Measurements from ENCODE around the gene SPTLC2.
"Not testable (repeated sequence)": the region's sequence is repeated elsewhere in the genome, so short reads cannot be mapped to it uniquely, and the experiment has no call there.

DNA sequence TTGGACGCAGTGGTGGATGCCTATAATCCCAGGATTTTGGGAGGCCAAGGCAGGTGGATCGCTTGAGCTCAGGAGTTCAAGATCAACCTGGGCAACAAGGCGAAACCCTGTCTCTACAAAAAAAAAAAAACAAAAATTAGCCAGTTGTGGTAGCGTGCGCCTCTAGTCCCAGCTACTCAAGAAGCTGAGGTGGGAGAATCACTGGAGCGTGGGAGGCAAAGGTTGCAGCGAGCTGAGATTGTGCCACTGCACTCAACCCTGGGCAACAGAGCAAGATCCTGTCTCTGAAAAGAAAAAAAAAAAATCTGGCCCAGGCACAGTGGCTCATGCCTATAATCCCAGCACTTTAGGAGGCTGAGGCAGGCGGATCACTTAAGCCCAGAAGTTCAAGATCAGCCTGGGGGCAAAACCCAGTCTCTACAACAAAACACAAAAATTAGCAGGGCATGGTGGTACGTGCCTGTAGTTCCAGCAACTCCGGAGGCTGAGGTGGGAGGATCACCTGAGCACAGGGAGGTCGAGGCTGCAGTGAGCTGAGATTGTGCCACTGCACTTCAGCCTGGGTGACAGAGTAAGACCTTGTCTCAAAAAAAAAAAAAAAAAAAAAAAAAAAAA, 27.9 kb downstream of the SPTLC2 start:
- TF ChIP-seq ZNF565 (CRISPR knock-in tag; conservative IDR thresholded peaks at IDR 0.05; ENCODE audit: low read depth); POU6F1 (CRISPR knock-in tag; IDR thresholded peaks at IDR 0.05; ENCODE audit: borderline replicate concordance, low read depth); CREB5 (CRISPR knock-in tag; IDR thresholded peaks at IDR 0.05; ENCODE audit: low read depth): not testable (repeated sequence)
- TF ChIP-seq, protein P1, sequence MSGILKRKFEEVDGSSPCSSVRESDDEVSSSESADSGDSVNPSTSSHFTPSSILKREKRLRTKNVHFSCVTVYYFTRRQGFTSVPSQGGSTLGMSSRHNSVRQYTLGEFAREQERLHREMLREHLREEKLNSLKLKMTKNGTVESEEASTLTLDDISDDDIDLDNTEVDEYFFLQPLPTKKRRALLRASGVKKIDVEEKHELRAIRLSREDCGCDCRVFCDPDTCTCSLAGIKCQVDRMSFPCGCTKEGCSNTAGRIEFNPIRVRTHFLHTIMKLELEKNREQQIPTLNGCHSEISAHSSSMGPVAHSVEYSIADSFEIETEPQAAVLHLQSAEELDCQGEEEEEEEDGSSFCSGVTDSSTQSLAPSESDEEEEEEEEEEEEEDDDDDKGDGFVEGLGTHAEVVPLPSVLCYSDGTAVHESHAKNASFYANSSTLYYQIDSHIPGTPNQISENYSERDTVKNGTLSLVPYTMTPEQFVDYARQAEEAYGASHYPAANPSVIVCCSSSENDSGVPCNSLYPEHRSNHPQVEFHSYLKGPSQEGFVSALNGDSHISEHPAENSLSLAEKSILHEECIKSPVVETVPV (CRISPR knock-in tag; IDR thresholded peaks at IDR 0.05), result not testable (repeated sequence)
- TF ChIP-seq, protein P2, sequence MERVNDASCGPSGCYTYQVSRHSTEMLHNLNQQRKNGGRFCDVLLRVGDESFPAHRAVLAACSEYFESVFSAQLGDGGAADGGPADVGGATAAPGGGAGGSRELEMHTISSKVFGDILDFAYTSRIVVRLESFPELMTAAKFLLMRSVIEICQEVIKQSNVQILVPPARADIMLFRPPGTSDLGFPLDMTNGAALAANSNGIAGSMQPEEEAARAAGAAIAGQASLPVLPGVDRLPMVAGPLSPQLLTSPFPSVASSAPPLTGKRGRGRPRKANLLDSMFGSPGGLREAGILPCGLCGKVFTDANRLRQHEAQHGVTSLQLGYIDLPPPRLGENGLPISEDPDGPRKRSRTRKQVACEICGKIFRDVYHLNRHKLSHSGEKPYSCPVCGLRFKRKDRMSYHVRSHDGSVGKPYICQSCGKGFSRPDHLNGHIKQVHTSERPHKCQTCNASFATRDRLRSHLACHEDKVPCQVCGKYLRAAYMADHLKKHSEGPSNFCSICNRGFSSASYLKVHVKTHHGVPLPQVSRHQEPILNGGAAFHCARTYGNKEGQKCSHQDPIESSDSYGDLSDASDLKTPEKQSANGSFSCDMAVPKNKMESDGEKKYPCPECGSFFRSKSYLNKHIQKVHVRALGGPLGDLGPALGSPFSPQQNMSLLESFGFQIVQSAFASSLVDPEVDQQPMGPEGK (CRISPR knock-in tag; IDR thresholded peaks at IDR 0.05; ENCODE audit: borderline replicate concordance), result not testable (repeated sequence)
- TF ChIP-seq, protein P3, sequence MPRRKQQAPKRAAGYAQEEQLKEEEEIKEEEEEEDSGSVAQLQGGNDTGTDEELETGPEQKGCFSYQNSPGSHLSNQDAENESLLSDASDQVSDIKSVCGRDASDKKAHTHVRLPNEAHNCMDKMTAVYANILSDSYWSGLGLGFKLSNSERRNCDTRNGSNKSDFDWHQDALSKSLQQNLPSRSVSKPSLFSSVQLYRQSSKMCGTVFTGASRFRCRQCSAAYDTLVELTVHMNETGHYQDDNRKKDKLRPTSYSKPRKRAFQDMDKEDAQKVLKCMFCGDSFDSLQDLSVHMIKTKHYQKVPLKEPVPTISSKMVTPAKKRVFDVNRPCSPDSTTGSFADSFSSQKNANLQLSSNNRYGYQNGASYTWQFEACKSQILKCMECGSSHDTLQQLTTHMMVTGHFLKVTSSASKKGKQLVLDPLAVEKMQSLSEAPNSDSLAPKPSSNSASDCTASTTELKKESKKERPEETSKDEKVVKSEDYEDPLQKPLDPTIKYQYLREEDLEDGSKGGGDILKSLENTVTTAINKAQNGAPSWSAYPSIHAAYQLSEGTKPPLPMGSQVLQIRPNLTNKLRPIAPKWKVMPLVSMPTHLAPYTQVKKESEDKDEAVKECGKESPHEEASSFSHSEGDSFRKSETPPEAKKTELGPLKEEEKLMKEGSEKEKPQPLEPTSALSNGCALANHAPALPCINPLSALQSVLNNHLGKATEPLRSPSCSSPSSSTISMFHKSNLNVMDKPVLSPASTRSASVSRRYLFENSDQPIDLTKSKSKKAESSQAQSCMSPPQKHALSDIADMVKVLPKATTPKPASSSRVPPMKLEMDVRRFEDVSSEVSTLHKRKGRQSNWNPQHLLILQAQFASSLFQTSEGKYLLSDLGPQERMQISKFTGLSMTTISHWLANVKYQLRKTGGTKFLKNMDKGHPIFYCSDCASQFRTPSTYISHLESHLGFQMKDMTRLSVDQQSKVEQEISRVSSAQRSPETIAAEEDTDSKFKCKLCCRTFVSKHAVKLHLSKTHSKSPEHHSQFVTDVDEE (CRISPR knock-in tag; IDR thresholded peaks at IDR 0.05), result not testable (repeated sequence)
